HG02870 (cell line): ENCODE measurements around the gene PDZD2.
A peak's percentile ranks its signal among the peaks of the same experiment; 100 is the strongest.
"Not testable (repeated sequence)": the region's sequence is repeated elsewhere in the genome, so short reads cannot be mapped to it uniquely, and the experiment has no call there.

Source experiments
- ATAC-seq: cut with Tn5 transposase; IDR thresholded peaks from one replicate; pipeline ENCODE4 v1.9.1; 2021; ENCODE audit warnings: mild to moderate bottlenecking, moderate library complexity; ENCODE audit not compliant: unreplicated experiment

The PDZD2 gene

DNA sequence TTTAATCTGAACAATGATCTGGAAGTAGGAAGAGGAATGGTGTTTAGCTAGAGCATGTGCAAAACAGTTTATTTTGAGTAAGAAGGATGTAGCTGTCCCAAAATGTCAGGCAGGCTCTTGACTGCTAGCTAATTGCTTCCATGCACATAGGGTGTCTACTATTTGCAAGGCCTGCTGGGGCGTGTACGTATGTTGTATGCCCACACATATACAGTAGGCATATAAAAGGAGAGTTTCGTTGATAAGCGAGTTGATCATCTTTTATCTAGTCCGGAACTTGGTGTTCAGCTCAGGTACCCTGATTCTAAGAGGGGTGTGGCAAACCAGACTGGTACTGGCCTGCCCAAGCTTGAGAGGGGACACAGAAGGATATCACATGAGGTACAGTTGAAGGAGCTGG is 358.0 kb downstream of the PDZD2 start:
- ATAC-seq: no peak

DNA sequence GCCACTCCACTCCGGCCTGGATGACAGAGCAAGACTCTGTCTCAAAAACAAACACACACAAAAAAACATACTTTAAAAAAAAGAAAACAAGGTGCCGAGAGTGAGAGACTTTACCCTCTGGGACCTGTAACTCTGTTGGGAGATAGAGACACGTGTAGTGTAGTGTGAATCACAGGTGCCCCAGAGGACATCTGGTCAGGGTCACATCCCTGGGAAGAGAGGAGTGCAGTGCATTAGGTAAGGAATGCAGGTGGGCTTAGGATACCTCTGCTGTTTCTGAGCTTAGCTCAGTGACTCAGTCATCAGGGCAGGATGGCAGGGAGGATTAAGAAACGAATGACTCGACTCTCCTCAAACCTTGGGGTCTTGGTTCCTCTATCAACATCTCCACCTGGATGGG is 360.5 kb downstream of the PDZD2 start:
- no peak for ATAC-seq

DNA sequence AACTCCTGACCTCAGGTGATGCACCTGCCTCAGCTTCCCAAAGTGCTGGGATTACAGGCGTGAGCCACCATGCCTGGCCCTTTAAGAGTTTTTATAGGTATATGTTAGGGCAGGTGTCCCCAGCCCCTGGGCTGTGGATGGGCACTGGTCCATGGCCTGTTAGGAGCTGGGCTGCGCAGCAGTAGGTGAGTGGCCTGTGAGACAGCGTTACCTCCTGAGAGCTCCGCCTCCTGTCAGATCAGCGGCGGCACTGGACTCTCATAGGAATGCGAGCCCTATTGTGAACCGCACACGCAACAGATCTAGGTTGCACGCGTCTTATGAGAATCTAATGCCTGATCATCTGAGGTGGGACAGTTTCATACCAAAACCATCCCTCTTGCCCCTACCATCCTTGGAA is 361.8 kb downstream of the PDZD2 start:
- no peak for ATAC-seq

DNA sequence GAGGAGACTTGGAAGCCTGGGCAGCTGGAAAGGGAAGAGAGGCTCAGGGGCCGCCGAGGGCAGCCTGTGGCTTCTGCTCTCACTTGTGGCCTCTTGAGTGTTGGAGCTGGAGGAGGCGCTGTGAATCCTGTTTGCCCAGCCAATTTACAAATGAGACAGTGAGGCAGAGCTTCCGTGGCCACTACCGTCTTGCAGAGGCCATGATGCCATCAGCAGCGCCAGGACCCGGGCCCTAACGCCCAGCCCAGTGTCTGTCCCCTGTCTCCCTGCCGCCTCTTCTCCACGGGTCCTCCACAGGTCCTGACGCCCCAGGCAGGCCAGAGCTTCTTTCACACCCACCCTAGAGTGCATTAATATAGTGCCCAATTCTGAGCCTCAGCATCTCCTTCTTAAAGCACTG is 362.4 kb downstream of the PDZD2 start:
- ATAC-seq: no peak

DNA sequence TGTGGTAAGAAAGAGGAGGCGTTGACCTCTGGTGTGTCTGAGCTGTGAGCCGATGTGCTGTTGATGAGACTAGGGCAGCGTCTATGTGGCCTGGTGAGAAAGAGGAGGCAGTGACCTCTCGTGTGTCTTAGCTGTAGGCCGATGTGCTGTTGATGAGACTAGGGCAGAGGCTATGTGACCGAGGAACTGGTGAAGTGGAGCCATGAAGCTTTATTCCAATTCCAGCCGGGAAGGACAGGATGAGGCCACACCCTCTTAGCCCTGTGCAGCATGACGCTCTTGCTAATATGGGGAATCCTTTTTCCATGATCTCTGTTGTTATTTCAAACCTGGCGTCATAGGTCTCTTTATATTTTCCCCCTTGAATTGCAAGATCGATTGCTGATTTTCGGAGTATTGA is 362.8 kb downstream of the PDZD2 start:
- no peak for ATAC-seq

DNA sequence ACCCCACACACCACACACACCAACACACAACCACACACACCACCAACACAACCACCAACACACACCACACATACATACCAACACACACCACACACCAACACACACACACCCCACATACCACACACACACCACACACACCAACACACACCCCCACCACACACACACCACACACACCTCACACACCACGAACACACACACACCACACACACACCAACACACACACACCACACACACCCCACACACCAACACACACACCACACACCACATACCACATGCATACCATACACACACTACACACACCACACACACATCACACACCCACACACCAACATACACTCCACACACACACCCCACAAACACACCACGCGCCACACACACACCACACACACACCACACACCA is 363.8 kb downstream of the PDZD2 start:
- ATAC-seq: no peak

DNA sequence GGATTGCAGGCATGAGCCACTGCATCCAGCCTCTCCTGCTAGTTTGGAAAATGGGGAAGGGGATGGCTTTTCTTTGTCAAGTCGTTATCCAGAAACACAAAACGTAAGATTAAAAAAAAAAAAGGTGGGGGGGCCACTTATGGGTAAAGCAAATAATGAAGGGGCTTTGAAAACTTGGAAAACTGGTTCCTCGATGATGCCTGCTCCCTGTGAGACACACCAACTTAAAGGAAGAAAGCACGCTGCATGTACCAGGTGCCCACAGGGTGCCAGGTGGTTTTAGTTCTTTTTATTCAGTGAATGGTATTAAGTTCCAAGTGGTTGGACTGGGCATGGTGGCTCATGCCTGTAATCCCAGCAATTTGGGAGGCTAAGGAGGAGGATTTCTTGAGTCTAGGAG is 365.1 kb downstream of the PDZD2 start:
- ATAC-seq: no peak

DNA sequence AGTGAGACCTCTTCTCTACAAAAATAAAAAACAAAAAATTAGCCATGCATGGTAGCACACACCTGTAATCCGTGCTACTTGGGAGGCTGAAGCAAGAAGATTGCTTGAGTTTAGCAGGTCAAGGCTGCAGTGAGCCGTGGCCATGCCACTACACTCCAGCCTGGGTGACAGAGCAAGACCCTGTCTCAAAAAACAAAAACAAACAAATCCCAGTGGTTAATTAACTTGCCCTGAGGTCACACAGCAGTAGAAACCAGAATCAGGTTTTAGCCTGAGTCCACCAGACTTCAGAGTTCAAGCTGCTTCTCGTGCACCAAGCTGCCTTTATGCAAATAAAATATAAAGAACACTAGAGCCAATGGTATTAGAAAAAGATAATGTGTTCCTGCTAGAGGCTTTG is 365.5 kb downstream of the PDZD2 start:
- no peak for ATAC-seq

DNA sequence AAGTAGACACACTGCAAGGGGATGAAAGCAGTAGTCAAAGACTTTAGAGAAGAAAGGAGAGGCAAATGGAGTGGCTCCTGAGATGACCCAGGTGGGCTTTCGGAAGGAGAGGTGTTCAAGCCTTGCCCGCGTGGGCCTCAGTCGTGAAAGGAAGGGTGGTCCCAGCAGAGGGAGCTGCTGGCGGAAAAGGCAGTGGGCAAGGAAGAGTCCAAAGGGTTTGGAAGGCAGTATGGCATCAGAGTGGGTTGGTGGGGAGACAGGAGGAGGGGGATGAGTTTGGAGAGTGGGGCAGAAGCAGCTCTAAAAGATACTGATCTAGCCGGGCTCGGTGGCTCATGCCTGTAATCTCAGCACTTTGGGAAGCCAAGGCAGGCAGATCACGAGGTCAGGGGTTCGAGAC is 369.8 kb downstream of the PDZD2 start:
- no peak for ATAC-seq

DNA sequence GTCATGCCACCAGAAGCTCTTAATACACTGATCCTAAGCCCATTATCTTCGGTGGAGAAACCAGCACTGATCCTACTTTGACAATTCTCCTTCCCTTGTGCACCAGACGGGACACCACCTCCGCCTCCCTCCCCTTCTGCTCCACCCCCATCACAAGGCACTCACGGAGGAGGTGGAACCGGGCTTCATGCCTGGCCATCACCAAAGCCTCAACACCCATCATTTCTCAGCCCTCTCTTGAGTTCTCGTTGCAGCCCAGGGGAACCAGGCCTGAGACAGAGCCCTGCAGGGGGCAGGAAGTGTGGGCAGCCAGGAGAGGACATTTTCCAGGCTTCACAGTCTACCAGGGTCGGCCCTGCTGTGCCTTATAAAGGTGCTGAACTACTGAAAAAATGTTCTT is 374.7 kb downstream of the PDZD2 start:
- ATAC-seq: no peak

DNA sequence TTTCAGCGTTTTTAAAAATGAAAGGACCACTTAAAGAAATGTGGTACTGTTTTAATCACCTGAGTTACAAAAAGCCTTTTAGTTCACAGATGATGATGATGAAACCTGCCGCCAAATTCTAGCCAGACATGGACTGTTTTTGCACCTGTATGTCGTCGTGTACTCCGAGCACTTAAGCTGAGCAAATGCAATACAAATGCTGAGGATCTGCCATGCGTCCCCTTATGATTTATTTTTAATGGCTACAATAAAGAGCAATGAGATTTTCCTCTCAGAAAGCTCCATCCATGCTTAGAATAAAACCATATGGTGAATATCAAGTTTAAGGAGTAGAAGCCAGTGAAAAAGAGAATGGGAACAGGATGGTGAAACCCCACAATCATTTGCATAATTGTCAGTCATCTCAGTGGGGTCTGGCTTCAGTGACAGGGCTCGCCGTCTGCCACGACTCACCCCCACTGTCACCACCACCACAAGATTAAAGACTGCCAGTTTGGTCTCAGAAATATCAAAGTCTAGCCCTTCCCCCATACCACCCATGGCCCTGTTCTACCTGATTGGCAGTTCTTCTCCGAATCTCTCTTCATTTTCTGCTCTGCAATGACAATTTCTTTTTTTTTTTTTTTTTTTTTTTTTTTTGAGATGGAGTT is 375.3 kb downstream of the PDZD2 start:
- no peak for ATAC-seq

DNA sequence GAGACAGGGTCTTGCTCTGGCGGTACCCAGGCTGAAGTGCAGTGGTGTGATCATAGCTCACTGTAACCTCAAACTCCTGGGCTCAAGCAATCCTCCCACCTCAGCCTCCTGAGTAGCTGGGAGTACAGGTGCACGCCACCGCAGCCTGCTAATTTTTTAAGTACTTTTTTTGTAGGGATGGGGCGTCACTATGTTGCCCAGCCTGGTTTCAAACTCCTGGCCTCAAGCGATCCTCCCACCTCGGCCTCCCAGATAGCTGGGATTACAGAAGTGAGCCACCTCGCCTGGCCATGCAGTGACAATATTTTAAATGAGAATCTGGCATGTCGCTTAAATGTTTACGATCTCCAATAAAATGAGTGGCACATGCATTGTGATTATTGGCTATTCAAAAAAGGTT is 376.3 kb downstream of the PDZD2 start:
- ATAC-seq: not testable (repeated sequence)

DNA sequence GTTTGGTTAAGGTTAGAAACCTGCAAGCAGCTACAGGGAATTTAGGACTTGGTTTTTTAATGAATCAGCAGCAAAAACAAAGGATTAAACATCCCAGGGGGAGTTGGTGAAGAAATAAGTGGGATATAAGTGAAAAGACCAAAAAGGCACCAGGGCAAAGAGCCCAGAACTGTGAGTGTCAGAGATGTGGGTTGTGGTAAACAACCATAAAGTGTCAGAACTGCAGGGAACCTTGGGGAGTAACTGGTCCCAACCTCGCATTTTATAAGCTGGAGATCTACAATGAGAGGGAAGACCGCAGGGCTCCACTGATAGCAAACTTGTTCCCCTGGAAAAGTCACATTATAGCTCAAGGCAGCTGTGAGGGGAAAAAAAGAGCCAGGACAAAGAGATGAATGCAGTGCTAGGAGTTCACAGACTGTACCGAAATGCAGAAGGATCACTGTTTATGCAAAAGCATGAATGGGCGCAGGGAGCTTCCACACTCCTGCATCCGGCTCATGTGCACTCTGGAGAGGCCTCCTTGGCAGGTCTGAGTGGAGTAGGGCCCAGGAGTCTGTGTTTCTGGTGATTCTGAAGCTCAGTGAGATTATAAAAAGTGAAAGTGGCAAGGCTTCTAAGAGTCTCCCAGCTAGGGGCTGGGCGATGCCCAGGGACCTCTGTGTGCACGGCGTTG is 378.9 kb downstream of the PDZD2 start:
- ATAC-seq: no peak

DNA sequence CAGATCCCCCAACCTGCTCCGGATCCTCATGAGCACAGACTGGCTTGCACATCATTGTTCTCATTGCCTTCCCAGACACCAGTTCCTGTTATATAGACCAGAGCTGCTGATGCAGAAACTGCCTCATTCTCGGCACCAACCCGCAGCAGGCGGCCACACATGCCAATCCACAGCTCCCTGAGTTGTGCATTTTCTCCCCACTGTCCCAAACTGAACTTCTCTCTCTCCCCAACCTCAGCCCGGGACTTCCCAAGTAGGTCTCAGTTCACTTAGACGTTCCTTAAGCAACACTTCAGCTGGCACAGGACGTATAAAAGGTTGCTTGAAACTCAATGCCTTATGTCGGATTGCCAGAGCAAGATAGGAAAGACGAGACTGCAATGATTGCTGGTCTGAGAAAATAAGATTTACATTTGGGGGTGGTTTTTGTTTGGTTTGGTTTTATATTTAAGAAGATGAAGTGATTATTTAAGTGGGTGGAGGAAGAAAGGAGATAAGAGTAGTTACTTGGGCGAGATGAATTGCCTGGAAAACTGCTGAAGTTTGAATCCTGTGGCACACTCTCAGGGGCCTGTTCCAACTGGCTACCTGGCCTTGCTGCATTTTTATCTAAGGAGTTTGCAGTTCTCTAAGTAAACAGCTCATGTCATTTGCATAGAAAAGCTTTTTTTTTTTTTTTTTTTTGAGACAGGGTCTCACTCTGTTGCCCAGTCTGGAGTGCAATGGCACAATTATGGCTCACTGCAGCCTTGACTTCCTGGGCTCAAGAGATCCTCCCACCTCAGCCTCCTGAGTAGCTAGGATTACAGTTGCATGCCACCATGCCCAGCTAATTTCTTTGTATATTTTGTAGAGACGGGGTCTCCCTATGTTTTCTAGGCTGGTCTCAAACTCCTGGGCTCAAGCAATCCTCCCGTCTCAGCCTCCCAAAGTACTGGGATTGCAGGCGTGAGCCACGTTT is 379.8 kb downstream of the PDZD2 start:
- no peak for ATAC-seq

DNA sequence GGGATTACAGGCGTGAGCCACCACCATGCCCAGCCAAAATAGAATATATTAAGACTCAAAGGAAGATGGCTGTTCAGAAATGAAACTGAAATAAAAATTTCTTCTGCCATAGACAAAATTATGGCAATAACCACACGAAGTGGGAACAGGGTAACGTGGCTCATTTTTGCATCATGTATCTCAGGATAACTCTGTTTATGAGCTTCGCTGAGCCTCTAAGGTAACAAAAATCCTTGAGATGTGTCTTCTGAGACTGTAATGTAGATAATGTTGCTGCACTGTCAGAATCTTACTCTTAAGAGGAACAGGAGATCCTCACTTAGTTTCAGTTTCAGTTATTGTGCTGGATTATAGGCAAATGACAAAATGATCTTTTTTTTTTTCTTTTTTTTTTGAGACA is 381.3 kb downstream of the PDZD2 start:
- peak; percentile 88 for ATAC-seq

DNA sequence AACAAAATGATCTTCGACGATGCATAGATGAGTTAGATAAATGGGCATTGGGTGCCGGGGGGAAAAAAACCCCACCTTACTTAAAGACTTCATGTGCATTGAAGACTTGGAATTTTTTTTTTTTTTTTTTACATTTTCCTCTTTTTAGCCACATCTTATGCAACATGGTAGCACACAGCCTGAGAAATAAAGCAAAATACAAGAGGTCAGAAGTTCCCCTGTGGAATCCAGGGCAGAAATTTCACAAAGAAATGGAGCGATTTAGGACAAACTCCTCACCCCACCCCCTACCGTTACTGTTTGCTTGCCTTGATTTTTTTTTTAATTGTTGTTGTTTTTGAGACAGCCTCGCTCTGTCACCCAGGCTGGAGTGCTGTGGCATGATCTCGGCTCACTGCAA is 382.0 kb downstream of the PDZD2 start:
- no peak for ATAC-seq

DNA sequence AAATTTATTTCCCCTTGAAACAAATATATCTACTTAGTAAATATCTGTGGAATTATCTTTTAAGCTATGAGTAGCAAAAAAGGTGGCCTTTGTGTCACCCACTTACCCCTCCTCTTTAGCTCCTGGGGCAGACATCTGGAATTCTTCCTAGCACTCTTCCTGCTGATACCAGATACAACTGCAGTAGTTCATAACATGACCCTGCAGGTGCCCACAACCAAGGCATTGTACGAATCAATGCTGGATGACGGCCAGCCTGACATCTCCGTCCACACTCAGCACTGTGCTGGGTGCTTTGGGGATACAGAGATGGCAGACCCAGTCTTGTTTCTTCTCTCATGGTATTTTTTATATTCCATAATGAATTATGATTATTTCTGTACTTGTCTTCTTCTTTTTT is 382.8 kb downstream of the PDZD2 start:
- no peak for ATAC-seq

DNA sequence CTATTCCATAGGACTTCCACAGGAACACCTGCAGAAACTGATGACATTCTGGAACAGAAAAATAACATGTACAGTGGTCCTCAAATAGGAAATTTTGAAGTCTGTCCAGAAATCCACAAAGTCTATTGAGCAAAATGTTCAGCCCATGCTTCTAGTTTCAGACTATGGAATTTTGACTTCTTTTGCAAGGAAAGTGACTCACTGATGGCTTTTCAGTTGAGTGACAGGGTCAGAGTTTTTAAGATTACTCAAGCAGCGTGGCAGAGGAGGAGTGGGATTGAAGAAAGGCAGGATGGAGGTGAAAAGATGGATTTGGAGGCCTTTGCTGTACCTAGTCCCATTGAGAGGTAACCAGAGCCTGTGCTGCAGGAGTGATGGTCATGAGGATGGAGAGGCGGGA is 383.7 kb downstream of the PDZD2 start:
- no peak for ATAC-seq

DNA sequence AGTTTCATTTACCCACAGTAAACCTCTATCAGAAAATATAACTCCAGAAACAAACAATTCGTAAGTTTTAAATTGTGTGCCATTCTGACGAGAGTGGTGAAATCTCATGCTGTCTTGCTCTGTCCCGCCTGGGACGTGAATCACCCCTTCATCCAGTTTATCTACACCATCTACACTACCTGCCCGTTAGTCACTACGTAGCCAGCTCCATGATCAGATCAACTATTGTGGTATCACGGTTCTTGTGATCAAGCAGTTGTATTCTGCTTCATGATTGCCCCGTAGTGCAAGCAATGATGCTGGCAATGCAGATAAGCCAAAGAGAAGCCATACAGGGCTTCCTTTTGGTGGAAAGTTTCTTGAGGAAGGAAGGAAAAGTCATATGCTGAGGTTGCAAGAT is 384.9 kb downstream of the PDZD2 start:
- ATAC-seq: no peak

DNA sequence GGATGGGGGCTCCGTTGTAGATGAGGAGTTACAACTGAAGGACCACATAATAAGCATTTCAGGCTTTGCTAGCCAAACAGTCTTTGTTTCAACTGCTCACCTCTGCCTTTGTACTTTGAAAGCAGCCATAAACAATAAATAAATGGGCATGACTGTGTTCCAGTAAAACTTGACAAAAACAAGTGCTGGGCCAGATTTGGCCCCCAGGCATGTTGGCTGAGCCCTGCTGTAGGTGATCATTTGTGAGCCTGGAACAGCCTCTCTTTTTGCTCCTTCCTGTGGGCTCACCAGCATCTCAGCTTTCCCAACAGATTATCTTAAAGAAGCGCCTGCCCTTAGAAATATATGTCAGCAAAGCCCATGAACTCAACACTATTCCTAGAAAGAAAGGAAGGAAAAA is 385.8 kb downstream of the PDZD2 start:
- ATAC-seq: no peak

DNA sequence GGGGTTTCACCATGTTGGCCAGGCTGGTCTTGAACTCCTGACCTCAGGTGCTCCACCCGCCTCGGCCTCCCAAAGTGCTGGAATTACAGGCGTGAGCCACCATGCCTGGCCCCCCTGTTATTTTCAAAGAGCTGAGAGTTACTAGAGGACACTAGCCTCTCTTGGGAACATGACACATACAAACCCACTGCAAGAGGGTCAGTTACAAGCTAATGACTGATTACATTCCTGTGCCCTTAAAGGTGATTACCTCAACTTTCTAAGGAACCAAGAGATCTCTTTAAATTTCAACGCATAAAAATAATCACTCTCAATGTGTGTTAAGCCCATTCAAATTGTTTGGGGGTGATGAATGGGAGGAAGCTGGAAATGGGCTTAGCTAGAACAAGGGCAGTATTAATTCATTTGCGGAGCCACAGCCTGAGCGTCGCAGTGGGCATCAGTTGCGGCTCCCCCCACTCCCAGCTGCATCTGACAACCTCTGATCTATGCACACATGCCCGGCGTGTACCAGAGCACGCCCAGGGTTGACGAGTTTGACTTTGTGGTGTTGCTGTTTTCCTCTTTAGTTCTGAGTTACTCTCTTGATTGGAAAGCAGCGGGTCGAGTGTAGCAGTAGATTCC is 388.3 kb downstream of the PDZD2 start:
- no peak for ATAC-seq
